H1 (cell line): Measurements from ENCODE around the gene PDE4B. TPM values are rescaled to one million over a fixed set of nuclear protein-coding genes. Genes with fewer than 3 reads are reported as not detected.

Source experiments
- GABPA ChIP-seq: IDR thresholded peaks from 2 replicates; pipeline ENCODE4 v1.6.1; 2011; ENCODE audit warnings: mild to moderate bottlenecking, low read length, moderate library complexity, borderline replicate concordance; ENCODE audit not compliant: insufficient read depth
- JUND ChIP-seq: IDR thresholded peaks from 2 replicates; pipeline ENCODE4 v1.6.1; 2011; ENCODE audit warnings: mild to moderate bottlenecking, improper control_type of control experiment, low read length
- SIN3A ChIP-seq, 2 experiments: IDR thresholded peaks in 1 of 2; conservative IDR thresholded peaks in 1 of 2; 2 replicates each; pipeline ENCODE4 v1.6.1; 2011 to 2012; ENCODE audit warnings: low read length in 2 of 2, improper control_type of control experiment in 1 of 2, low read depth in 1 of 2, mild to moderate bottlenecking in 1 of 2
- SP1 ChIP-seq: IDR thresholded peaks from 2 replicates; pipeline ENCODE4 v1.6.1; 2011; ENCODE audit warnings: low read depth, low read length
- TBP ChIP-seq: IDR thresholded peaks from 2 replicates; pipeline ENCODE4 v1.6.1; 2011; ENCODE audit warnings: low read depth, low read length, improper control_type of control experiment
- TCF12 ChIP-seq: IDR thresholded peaks from 2 replicates; pipeline ENCODE4 v1.6.1; 2011; ENCODE audit warnings: low read depth, mild to moderate bottlenecking, low read length
- polyA plus RNA-seq, 7 experiments: library from polyadenylated mRNA; depleted of rRNA in 3 of 7; stranded (reverse) in 5 of 7; unstranded in 2 of 7; fragments of >200 nt in 5 of 7; fragments of 200-250 nt in 2 of 7; gene quantifications; 1 replicate in 5 of 7; 2 replicates in 1 of 7; 4 replicates in 1 of 7; pipeline versions ENCODE4 v1.2.1 to v1.2.3, GENCODE V29; 2011 to 2013; ENCODE audit warnings: missing spikeins in 2 of 7, mixed read lengths in 2 of 7
- total RNA-seq: library from RNA; stranded (reverse); fragmentation: NEBNext Ultra II Directional; extraction: Animal tissue kit (Norgen Biotek cat#: 25700); gene quantifications from 2 replicates; pipeline ENCODE4 v1.2.1, GENCODE V29; 2021

PDE4B gene
- total and polyA plus RNA-seq, 2 of the 8 experiments (the other 6 are each of a cell fraction or from before 2014, with no cell fraction given) = 5.0 to 15.1 TPM

- no peak for TF ChIP-seq JUND
- TF ChIP-seq TBP = no peak
- no peak for TF ChIP-seq SIN3A (conservative IDR thresholded peaks at IDR 0.05 in 1 of 2, IDR thresholded peaks at IDR 0.05 in 1 of 2; ENCODE audit: low read depth in 1 of 2, low read length in 2 of 2)
- no peak for TF ChIP-seq GABPA
- TF ChIP-seq SP1 = no peak
- TF ChIP-seq TCF12 = no peak
Observed at GRCh38 chr1:65963156-65963888, 170.6 kb downstream of the PDE4B start (continued).
